NCI-H345 treated with DMSO at 0.1 percent for 48 hours (cell line): ENCODE data around the gene CASP3.
A peak's percentile ranks its signal among the peaks of the same experiment; 100 is the strongest.

Source experiments
- DNase-seq: peaks from one replicate; lab custom pipeline; 2025; ENCODE audit not compliant: unreplicated experiment; lab: John Stamatoyannopoulos, UW

The CASP3 gene

DNA sequence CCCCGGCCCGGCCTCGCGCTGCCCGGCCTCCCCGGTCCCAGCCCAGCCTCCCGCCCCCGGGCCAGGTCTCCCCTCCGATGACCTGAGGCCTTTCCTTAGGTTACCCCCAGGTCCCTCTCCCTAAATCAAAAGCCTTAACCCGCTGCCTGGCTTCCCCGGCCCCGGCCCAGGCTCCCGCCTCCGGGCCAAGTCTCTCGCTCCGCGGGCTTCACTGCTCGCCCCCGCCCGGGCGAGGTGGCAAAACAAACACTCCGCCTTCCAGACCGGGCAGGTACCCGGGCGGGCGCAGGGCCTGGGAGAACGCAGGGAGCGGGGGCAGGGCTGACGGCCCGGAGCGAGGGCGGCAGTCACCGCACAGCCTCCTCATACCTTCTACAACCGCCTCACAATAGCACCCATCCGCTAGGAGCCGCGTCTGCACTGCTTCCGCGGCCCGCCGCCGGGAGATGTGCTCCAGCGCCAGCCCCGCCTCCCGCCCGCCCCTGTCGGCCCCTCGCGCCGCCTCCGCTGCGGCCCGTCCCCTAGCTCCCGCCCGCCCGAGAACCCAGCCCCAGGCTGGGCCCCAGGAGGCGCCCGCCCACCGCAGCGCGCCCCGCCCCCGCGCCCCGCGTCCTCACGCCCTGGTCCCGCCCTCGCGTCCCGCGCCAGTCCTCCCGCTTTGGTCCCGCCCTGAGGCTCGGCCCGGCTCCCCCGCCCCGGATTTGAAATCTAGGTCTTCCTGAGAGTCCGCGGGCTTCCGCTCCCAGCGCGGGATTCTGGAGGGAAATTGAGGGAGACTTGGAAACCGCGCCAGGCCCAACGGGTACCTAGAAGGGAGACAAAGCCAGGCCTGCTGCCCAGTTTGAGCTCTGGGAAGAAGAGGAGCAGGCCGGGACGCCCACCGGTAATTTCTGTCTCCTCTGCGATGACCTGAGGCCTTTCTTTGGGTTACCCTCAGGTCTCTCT lies at the start of gene CASP3, which contains the start of gene PRIMPOL:
CASP3 (minus strand) TSS at position 422 of the 945 bp plus-strand sequence. CDS start 10,994 bp downstream, outside the sequence.
PRIMPOL (plus strand) TSS at position 713 of the 945 bp plus-strand sequence. CDS start 7,403 bp downstream, outside the sequence.
- peak; percentile 87 for DNase-seq

DNA sequence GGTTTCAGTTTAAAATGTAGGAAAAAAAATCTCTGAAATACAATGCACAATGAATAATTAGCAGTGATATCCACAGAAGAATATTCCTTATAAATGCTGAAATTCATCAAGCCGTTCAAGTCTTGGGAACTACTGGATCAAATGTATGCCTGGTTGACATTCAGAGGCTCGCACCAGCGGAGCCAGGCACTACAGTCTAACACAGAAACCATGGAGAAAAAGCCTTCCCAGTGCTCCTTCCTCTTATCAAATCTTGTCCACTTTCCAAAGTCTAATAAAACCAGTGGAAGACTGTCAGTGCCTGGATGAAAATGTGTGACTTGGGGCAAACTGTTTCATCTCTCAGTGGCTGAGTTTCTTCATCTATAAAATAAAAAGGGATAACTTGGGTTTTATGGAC lies 48.7 kb upstream of the CASP3 start:
- no peak for DNase-seq

DNA sequence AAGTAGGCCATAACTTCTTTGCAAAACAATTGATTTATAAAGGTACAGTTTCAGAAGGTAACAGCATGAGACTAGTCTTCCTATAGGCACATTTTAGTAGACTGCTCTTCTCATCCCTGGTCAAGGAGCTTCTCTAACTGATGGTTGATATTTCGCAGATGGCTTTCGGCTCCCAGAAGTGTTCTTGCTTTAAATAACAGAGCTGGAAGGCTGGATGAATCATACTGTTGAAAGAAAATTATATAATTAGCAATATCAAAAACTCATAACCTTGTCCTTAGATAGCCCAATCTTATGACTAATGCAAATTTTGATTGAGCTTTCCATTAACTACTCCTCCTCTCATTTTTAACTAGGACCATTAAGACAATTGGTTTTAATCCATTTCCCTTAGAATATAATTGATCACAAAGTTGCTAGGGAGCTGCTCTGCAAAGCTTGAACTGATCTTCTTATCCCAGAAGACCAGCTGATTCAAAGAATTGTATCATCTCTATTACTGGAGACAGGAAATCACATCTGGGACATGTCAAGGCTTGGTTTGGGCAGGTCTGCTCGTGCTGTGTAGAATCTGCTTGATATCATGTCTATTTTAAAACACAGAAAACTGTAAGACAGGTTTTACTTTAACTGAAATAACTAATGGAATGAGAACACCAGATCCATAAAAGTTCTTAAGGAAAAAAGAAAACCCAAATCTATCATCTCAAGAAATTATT lies 46.1 kb upstream of the CASP3 start:
- DNase-seq = no peak

DNA sequence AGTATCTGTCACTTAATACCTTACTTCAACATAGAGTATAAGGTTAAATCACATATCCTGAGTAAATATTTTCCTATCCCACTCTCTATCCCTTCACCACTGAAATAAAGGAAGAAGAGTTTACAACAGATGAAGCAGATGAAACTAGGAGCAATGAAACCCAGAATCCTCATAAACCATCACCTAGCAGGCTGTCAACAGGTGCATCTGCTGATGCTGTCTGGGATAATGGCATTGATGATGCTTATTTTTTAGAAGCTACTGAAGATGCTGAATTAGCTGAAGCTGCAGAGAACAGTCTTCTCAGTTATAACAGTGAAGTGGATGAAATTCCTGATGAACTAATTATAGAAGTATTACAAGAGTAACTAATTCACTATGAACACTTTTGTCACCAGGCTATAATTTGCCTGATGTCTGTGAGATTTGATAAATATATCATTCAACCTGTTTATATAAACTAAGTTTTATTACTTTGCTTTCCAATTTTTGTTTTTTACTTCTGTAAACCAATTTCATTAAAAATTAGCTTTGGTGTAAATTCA lies 45.2 kb upstream of the CASP3 start:
- no peak for DNase-seq

- DNase-seq = no peak
These were observed 43.8 kb upstream of the CASP3 start for GRCh38 chr4:184693056-184693455.

DNA sequence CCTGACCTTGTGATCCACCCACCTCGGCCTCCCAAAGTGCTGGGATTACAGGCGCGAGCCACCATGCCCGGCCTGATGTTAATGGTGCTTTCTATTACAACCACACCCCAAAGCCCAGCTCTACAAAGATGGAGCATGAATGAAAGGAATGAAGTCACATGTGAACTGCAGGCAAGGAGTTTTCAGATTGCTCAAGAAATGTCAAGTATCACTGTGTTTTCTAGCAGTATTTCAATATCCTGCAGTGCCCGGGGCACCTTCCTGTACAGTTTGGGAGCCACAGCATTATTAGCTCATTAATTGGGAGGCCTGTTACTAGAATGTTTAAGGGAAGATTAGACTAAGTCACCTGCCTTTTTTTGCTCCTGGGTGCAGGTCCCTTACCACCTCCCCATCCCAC lies 40.4 kb upstream of the CASP3 start:
- no peak for DNase-seq

GRCh38 chr4:184688447-184688846 lies 39.2 kb upstream of the CASP3 start:
- no peak for DNase-seq

GRCh38 chr4:184688005-184688404 lies 38.8 kb upstream of the CASP3 start:
- DNase-seq = no peak

DNA sequence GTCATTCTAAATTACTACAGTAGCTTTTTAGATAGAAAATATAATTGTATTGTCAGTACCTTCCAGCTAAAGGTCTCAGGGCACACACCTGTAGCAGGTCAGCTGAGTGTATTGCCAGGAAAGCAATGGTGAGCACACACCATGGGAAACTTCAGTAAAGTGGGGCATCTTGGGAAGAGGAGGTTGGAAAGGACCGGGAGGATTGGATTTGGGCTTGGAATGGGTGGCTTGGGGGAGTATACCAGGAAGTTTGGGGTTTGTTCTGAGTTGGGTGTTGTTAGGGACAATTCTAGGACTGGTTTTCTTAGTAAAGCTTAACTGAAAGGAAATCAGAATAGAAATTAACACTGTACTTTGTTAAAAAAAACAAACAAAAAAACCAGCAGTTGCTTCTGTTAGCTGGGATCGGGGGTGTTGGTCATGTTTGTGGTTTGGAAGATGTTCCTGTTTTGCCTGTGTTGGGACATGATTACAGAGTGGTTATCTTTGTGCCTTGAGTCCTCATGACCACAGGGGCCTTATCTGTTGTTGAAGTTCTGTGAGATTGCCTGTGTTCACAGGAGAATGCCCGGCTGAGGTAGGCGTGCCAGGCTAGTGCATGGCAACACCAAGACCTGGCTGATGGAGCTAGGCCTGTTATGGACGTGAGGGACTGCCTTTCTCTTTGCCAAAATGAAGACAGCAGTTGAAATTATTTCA lies 35.4 kb upstream of the CASP3 start:
- DNase-seq = no peak

GRCh38 chr4:184681916-184682315 lies 32.7 kb upstream of the CASP3 start:
- no peak for DNase-seq

DNA sequence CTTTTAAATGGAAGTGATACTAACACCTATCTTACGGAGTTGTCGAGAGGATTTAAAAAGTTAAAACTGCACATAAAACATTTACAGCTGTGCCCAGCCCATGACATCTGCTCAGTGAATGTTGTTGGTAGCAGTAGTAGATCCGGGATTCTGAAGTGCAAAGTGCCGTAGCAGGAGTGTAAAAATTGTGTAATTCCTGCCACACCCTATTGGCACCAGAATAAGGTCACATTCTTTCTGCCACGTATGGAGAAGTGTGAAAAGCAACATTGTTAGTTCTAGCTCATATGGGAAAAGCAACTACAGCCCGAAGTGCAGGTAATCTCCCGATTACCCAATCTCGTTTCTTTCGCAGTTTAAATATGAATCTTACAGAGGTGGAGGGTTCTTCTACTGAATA lies 31.5 kb upstream of the CASP3 start:
- DNase-seq = no peak

GRCh38 chr4:184675821-184676492 lies 26.7 kb upstream of the CASP3 start:
- no peak for DNase-seq

GRCh38 chr4:184675018-184675417 lies 25.8 kb upstream of the CASP3 start:
- DNase-seq = no peak

DNA sequence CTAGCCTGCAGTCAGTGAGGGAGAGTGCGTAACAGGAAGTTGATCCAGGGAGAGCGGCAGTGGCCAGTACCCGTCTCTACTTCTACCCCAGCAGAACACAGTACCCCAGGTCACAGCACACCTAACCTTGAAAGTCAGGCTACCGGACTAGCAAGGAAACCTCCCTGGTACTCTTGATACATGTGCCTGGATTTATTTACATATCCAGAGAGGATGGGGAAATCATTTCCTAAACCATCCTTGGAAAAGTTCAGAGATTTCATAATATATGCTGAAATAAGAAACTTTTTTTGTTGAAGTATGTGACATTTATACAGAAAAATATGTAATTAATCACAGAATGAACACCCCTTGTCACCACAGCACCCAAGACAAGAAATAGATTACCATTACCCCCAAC lies 24.8 kb upstream of the CASP3 start:
- no peak for DNase-seq

DNA sequence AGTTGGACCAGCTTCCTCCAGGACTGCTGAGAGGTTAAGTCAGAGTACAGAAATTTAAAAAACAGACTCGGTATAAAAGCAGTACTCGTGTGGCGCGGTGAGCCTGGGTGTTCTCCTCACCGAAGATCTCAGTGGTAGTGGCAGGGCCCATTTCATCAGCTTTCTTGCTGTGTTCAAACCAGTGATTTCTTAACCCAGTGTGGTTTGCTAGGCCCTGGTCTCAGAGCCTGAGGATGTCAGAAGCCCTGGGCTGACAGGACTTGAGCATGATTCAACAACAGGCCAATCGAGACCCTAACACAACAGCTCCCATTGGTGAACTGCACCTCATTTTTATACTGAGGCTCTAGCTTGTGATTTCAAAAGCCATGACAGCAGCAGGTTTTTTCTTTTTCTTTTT lies 23.5 kb upstream of the CASP3 start:
- DNase-seq = no peak

DNA sequence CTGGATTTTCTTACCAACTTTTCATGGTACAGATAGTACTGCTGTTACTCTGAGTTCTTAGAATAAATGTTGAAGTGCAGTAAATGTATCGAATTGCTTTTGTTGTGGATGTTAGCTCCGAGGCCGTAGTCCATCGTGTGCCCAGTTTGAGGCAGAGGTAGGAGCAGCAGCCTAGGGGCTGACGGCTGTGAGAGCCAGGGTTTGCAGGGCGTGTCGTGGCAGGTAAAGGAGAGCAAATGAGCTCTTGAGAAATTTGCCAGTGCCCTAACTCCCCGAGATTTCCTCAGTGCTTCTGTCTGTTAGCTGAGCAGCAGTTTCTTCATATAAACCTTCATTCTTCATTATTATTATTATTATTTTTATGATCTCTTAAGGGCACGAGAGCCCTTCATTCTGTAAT lies 21.9 kb upstream of the CASP3 start:
- DNase-seq = no peak

- DNase-seq = no peak
These were observed 20.0 kb upstream of the CASP3 start for GRCh38 chr4:184669251-184669650.

GRCh38 chr4:184668511-184669114 lies 19.4 kb upstream of the CASP3 start:
- DNase-seq = no peak

- no peak for DNase-seq
These were observed 18.8 kb upstream of the CASP3 start for GRCh38 chr4:184668096-184668495.

GRCh38 chr4:184666670-184667069 lies 17.4 kb upstream of the CASP3 start:
- DNase-seq = no peak
